Breast epithelium (tissue), 4 donors: ENCODE data around the gene MAP3K6. TPM values are rescaled to one million over a fixed set of nuclear protein-coding genes. Genes with fewer than 3 reads are reported as not detected.
A peak's percentile ranks its signal among the peaks of the same experiment; 100 is the strongest.

Experiments used
- DNase-seq, 2 donors: peaks; one replicate each; pipeline ENCODE4 v3.0.0-alpha.2; 2019; ENCODE audit warnings: low spot score in 2 of 2
- H3K27ac ChIP-seq, 2 donors: fragments of 200-600 bp; sonication (generic) in 1 of 2; one replicate each; pipeline ENCODE4 v1.5.1; 2016 to 2019; ENCODE audit warnings: mild to moderate bottlenecking in 1 of 2
- H3K27me3 ChIP-seq, 2 donors: fragments of 200-600 bp; sonication (generic) in 1 of 2; one replicate each; pipeline versions ENCODE4 v1.5.1 to v1.6.0; 2017 to 2019; ENCODE audit warnings: control low read depth in 1 of 2, mild to moderate bottlenecking in 1 of 2
- H3K36me3 ChIP-seq: fragments of 200-600 bp; one replicate; pipeline ENCODE4 v1.5.1; 2019
- H3K4me1 ChIP-seq, 2 donors: fragments of 200-600 bp; sonication (generic); one replicate each; pipeline ENCODE4 v1.5.1; 2016 to 2019; ENCODE audit warnings: control low read depth in 1 of 2
- H3K4me3 ChIP-seq, 3 donors: fragments of 200-600 bp; sonication (generic); 1 replicate in 2 of 3; 2 replicates in 1 of 3; pipeline ENCODE4 v1.5.1; 2016 to 2019; ENCODE audit warnings: mild to moderate bottlenecking in 3 of 3, moderate library complexity in 2 of 3
- H3K9me3 ChIP-seq, 2 donors: fragments of 200-600 bp; sonication (generic) in 1 of 2; one replicate each; pipeline ENCODE4 v1.5.1; 2016 to 2019; ENCODE audit warnings: control low read depth in 1 of 2
- CTCF ChIP-seq, 3 donors: fragments of 450-650 bp; IDR thresholded peaks; one replicate each; pipeline ENCODE4 v1.5.1; 2016 to 2017; ENCODE audit warnings: antibody characterized with exemption in 3 of 3, mild to moderate bottlenecking in 3 of 3, moderate library complexity in 3 of 3
- POLR2A ChIP-seq: fragments of 450-650 bp; IDR thresholded peaks from one replicate; pipeline ENCODE4 v1.6.1; 2016; ENCODE audit warnings: antibody characterized with exemption, mild to moderate bottlenecking, moderate library complexity
- POLR2AphosphoS5 ChIP-seq, 3 donors: sonication (generic); formaldehyde crosslinking; IDR thresholded peaks; one replicate each; pipeline ENCODE4 v1.6.1; 2017; ENCODE audit warnings: antibody characterized with exemption in 3 of 3
- intact Hi-C: fragments of 100-400 bp; cut with DNase I; formaldehyde crosslinking; loops from one replicate; pipeline ENCODE4 v1.15.1; 2023; ENCODE audit warnings: low total_unique reads
- total RNA-seq, 3 donors: library from RNA; depleted of rRNA; stranded (reverse); fragments of >200 nt; gene quantifications; one replicate each; pipeline ENCODE4 v1.1.0, GENCODE V29; 2016

MAP3K6 gene
- total RNA-seq, 3 donors from 2014 or later: 29.4 to 67.5 (median 52.0) TPM

DNA sequence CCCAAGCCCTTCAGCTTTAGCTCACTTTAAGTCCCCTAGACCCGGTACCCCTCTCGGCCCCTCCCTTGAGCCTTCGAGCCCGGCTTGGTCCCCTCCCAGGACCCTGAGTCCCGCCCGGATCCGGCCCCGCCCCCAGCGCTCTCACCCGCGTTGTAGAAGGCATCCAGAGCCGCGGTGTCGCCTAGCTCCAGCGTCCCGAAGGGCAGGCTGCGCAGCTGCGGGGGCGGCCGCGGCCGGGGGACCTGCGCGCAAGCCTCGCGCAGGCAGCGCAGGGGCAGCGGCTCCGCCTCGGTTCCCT is 699 bp downstream of the MAP3K6 start:
- H3K4me1 ChIP-seq: peaks cover 5 to 34% of the 10 kb centered on the region in 2 donors
- peak; percentile 81 to 82 for DNase-seq
- intact Hi-C loops: loop anchor here (10.0 kb wide), 1 partner anchor 61 kb away; no protein-coding TSS in a partner anchor

GRCh38 chr1:27365372-27366112 is 1.2 kb downstream of the MAP3K6 start:
- DNase-seq: peak; percentile 88 to 90
- no peaks in the 10 kb centered on the region for H3K27me3 ChIP-seq
- H3K4me1 ChIP-seq: peaks cover 5 to 34% of the 10 kb centered on the region in 2 donors
- peak overlapping the region; percentile 72 to 84 (median 79) for H3K4me3 ChIP-seq
- no peaks in the 10 kb centered on the region for H3K9me3 ChIP-seq
- H3K36me3 ChIP-seq: no peaks in the 10 kb centered on the region
- no peak for TF ChIP-seq POLR2A
- peak in 1 of 3 donors; percentile 76 for TF ChIP-seq POLR2AphosphoS5 (IDR thresholded peaks at IDR 0.05)
- intact Hi-C loops: loop anchor here (10.0 kb wide), 1 partner anchor 61 kb away; no protein-coding TSS in a partner anchor
- peak overlapping the region; percentile 97 to 98 for H3K27ac ChIP-seq

More for the DNA sequence above, 699 bp downstream of the MAP3K6 start:
- no peaks in the 10 kb centered on the region for H3K27me3 ChIP-seq
- H3K4me3 ChIP-seq: peak overlapping the region; percentile 72 to 84 (median 79)
- H3K27ac ChIP-seq: peak overlapping the region; percentile 97 to 98
- TF ChIP-seq POLR2AphosphoS5 (IDR thresholded peaks at IDR 0.05) (peak in 1 of 3 donors; percentile 30), CTCF (IDR thresholded peaks at IDR 0.05) (no peak)
- no peaks in the 10 kb centered on the region for H3K36me3 ChIP-seq
- no peaks in the 10 kb centered on the region for H3K9me3 ChIP-seq

DNA sequence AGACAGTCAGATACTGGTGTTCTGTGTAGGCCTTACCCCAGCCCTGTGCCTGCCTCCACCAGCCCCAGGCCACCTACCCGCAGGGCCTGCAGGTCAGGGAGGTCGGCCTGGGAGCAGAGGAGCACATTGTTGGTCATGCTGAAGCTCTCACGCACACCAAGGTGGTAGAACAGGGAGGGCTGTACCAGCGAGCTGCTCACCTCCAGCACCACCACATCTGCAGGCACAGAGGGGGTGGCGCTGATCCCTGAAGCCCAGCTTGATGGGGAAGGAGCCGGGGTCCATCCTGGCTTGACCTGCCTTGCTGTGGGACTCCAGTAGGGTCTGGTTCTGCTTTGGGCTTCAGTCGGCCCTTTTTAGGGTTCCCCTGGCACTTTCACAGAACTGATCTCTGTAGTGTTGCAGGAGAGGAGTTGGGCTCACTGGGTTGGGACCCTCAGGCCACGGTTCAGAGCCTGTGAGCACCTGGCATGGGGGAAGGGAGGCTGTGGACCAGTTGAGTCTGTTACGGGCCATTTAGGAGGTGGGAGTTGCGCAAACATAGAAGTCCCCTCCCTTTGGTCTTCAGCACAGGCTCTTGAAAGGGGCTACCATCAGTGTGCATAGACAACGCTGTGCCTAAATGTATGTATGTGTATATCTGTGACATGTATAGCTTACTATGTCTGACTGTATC is 1.9 kb downstream of the MAP3K6 start:
- Histone ChIP-seq H3K4me3 (peak overlapping the region; percentile 72 to 84 (median 79)), H3K27ac (peak overlapping the region; percentile 97 to 98), H3K9me3 (no peaks in the 10 kb centered on the region), H3K36me3 (no peaks in the 10 kb centered on the region), H3K27me3 (no peaks in the 10 kb centered on the region), H3K4me1 (peaks cover 5 to 34% of the 10 kb centered on the region in 2 donors)
- no peak for DNase-seq
- intact Hi-C loops: loop anchor here (10.0 kb wide), 1 partner anchor 60 kb away; no protein-coding TSS in a partner anchor
- TF ChIP-seq POLR2AphosphoS5 (IDR thresholded peaks at IDR 0.05): no peak
- no peak for TF ChIP-seq POLR2A

DNA sequence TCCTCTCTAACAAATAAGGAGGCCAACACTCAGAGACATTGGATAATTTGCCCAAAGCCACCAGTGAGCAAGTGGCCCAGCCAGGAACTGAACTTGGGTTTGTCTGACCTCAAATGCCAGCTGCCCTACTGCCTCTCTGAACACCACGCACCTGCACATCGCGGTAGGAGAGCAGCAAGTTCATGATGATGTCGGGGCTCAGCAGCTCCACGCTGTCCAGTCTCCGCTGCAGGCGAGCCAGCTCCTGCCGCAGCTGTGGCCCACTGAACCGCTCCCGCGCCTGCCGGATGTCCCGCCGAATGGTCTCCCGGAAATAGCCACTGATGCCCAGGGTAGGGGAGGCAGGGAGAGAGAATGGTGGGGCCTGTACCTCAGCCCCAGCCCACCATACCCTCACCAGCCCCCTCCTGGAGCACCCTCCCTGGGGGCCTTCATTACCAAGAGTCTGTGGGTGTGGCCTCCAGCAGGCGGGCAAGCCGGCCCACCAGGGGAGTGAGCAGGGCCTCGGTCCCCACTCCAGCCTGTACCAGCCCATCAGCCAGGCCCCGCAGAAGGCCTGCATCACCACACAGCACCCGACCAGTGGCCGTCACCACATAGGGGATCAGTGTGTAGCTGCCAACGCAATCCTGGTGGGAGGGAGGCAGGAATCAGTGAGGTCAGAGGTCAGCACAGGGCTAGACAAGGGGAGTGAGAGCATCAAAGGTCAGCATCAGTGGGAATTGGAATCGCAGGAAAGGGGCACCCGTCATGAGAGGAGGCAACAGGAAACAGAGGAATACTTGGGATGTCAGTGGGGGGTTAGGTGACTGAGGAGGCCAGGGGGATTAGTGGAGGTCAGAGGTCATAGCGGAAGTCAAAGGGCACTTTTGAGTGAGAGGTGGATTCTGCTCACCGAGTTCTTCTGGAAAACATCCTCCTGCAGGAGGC is 2.7 kb downstream of the MAP3K6 start:
- no peak for DNase-seq
- Histone ChIP-seq H3K4me3 (peak overlapping the region in 2 of 3 donors; percentile 72 to 79), H3K9me3 (no peaks in the 10 kb centered on the region), H3K4me1 (peaks cover 5 to 30% of the 10 kb centered on the region in 2 donors), H3K27ac (peak overlapping the region; percentile 97 to 98), H3K27me3 (no peaks in the 10 kb centered on the region), H3K36me3 (no peaks in the 10 kb centered on the region)
- intact Hi-C loops: loop anchor here (10.0 kb wide), 1 partner anchor 59 kb away; no protein-coding TSS in a partner anchor
- no peak for TF ChIP-seq CTCF (IDR thresholded peaks at IDR 0.05)
- no peak for TF ChIP-seq POLR2A
- TF ChIP-seq POLR2AphosphoS5 (IDR thresholded peaks at IDR 0.05): no peak

DNA sequence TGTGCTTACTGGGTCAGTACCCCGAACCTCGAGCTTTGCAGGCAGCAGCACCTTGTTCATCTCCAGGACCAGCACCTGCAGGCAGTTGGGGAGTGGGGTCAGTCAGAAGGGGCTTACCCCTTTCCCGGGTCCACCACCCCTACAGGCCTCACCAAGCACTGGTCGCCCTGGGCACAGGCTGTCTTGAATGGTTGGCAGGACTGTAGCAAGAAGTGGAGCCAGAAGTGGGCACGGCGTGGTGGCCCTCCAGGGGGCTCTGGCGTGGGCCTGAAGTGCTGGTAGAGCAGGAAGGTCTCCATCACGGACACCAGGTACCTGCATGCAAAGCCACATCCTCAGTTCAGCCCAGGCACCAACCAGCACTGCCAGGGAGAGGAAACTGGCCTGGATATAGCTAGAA is 5.2 kb downstream of the MAP3K6 start:
- Histone ChIP-seq H3K9me3 (no peaks in the 10 kb centered on the region), H3K4me3 (no peak overlapping the region), H3K36me3 (no peaks in the 10 kb centered on the region), H3K27ac (no peak overlapping the region), H3K27me3 (no peaks in the 10 kb centered on the region), H3K4me1 (peaks cover 0 to 13% of the 10 kb centered on the region in 2 donors)
- intact Hi-C loops: loop anchor here (10.0 kb wide), 1 partner anchor 57 kb away; no protein-coding TSS in a partner anchor
- no peak for TF ChIP-seq POLR2A
- no peak for DNase-seq

DNA sequence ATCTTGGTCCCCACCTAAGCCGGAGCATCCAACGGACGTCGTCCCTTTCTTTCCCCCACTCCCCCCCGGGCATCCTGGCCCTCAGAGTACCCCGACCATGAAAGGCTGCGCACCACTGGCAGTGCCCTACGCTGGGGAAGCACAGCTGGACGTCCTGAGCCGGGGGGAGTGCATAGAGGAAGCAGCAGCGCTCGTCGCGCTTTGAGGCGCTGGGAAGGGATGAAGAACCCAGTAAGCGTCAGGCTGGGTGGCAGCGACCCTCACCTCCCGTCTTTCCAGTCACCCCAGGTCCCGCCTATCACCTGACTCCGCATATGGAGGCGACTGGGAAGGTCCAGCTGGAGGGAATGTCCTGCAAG is 5.7 kb downstream of the MAP3K6 start:
- Histone ChIP-seq H3K9me3 (no peaks in the 10 kb centered on the region), H3K4me3 (no peak overlapping the region), H3K4me1 (peaks cover 0 to 13% of the 10 kb centered on the region in 2 donors), H3K36me3 (no peaks in the 10 kb centered on the region), H3K27ac (no peak overlapping the region), H3K27me3 (no peaks in the 10 kb centered on the region)
- intact Hi-C loops: loop anchor here (10.0 kb wide), 1 partner anchor 56 kb away; no protein-coding TSS in a partner anchor
- DNase-seq: no peak
- TF ChIP-seq POLR2A (no peak), CTCF (IDR thresholded peaks at IDR 0.05) (no peak), POLR2AphosphoS5 (IDR thresholded peaks at IDR 0.05) (no peak)
